GM12874 (cell line): ENCODE results near the gene SYMPK.

Experiments
- TF ChIP-seq, protein P1 (sequence below): IDR thresholded peaks from 2 replicates; pipeline ENCODE4 v1.5.1; 2011; ENCODE audit warnings: low read depth, mild to moderate bottlenecking, control low read depth, low read length, moderate library complexity; ENCODE audit not compliant: insufficient read depth

Gene SYMPK

DNA sequence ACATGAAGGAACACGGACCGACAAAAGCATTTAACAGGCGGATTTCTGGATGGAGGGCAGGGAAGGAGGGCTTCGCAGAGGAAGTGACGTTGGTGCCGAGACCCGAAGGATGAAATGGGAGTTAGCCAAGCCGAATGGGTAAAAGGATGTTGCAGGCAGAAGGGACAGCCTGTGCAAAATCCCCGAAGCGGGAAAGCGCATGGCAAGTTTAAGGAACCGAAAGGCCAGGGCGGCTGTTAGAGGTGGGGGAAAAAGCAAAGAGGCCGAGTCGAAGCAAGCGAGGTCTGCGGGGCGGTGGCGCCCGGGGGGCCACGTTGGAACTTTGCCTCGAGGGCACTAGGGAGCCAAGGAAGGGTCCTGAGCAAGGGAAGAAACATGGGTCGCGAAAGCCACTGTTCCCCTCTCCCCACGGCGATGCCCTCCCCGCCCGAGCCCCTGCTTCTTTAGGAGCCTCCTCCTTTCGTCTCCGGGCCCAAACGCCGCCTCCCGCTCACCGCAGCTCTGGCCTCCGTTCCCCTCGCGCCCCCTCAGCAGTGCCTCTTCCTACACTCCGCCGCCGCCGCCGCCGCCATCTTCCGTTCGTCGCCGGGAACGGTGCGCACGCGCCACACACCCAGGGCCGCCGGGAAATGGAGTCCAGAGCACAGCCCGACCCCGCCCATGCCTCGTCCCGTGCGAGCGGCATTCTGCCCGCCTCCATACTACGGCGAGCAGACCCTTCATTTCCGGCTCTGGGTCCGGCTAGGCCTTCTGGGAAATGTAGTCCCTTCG, at the start of gene SYMPK:
Gene SYMPK, minus strand, starts transcription at position 584 of the 771 bp plus-strand sequence. CDS start 8,652 bp downstream, outside the sequence.
- TF ChIP-seq, protein P1, sequence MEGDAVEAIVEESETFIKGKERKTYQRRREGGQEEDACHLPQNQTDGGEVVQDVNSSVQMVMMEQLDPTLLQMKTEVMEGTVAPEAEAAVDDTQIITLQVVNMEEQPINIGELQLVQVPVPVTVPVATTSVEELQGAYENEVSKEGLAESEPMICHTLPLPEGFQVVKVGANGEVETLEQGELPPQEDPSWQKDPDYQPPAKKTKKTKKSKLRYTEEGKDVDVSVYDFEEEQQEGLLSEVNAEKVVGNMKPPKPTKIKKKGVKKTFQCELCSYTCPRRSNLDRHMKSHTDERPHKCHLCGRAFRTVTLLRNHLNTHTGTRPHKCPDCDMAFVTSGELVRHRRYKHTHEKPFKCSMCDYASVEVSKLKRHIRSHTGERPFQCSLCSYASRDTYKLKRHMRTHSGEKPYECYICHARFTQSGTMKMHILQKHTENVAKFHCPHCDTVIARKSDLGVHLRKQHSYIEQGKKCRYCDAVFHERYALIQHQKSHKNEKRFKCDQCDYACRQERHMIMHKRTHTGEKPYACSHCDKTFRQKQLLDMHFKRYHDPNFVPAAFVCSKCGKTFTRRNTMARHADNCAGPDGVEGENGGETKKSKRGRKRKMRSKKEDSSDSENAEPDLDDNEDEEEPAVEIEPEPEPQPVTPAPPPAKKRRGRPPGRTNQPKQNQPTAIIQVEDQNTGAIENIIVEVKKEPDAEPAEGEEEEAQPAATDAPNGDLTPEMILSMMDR, result no peak

DNA sequence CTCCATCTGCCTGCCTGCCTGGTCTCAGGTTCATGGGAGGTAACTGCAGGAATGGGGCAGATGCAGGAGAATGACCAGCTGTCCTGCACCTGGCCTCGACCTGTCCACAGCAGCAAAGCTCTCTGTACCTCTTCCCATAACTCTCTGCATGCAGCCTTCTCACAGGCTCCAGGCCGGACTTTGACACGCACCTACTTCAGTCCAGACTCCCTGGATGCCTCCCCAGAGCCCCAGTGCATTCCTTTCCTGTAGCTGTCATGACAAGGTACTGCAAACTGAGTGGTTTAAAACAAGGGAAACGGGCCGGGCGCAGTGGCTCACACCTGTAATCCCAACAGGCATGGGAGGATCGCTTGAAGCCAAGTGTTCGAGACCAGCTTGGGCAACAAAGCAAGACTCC, 48.3 kb upstream of the SYMPK start:
- TF ChIP-seq, protein P1, result no peak

DNA sequence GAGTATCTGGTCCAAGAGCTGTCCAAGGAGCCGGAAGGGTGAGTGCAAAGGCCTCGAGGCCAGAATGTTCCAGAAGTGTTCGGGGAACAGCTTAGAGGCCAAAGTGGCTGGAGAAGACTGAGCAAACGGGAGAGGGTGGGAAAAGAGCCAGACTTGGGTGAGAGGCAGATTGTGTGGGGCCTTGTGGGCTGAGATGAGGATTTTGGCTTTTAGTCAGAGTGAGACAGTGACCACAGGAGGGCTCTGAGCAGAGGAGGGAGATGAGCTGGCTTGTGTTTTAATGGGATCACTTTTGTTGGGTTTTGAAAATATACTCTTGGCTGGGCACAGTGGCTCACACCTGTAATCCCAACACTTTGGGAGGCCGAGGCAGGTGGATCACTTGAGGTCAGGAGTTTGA, 46.0 kb upstream of the SYMPK start:
- TF ChIP-seq, protein P1, result no peak

DNA sequence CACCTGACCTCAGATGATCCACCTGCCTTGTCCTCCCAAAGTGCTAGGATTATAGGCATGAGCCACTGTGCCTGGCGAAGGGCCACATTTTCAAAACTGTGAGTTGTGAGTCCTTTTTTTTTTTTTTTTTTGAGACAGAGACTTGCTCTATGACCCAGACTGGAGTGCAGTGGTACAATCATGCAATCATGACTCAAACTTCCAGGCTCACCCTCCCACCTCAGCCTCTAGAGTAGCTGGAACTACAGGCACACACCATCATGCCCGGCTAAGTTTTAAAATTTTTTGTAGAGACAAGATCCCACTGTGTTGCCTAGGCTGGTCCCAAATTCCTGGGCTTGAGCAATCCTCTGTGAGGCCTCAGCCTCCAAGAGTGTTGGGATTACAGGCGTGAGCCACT, 43.3 kb upstream of the SYMPK start:
- TF ChIP-seq, protein P1, result no peak

DNA sequence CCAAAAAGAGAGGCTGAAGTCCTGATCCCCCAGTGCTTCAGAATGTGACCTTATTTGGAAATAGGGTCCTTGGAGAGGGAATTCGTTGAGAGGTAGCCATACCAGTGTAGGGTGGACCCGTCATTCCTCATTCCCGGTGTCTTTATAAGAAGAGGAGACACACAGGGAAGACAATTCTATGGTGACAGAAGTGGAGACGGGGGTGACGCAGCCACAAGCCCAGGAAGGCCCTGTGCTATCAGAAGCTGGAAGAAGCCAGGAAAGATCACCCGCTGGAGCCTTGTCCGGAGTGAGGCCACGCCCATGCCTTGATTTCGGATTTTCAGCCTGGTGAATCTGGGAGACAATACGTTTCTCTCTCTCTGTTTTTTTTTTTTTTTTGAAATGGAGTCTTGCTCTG, 42.1 kb upstream of the SYMPK start:
- TF ChIP-seq, protein P1, result no peak

DNA sequence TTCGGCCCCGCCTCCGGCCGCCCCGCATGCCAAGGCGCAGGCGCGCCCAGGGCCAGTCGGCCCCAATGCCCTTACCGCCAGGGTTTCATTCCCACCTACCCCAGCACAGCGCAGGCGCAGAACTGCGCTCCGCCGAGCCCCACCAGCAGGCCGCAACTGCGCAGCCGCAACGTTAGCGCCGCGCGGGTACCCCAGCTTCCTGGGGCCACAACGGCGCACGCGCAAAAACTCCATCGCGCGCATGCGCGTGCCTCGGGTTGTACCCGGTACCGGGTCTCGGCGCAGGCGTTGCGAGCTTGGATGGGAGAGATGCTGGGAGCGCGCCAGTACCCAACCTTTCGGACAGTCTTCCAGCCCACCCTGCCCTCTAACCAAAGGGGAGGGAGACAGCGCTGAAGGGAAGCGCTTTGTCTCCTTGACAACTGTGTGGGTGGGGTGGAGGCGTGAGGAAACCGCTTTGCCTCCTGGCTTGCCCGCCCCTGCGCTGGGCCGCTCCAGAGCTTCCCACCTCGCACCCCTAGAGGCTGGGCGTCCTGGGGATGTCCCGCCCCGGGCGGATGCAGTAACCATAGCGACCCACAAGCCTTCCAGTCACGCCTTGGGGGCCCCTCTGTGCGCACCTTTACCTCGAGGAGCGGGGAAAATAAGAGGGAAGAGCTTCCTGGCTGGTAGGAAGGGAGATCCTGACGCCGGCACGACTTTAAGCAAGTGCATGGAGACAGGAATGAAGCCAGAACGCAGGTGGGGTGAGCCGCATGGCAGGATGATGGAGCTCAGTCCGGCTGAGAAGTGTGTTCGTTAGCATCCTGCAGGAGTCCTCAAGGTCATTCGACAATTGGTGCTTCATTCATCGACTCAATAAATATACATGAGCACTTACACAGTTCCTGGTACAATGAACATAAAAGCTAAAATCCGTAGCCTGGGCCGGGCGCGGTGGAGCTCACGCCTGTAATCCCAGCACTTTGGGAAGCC, 40.0 kb upstream of the SYMPK start:
- TF ChIP-seq, protein P1, result no peak
